Adrenal gland (tissue), 12 donors: ENCODE measurements around the gene SMIM33. TPM values are rescaled to one million over a fixed set of nuclear protein-coding genes. Genes with fewer than 3 reads are reported as not detected.

Experiments used
- DNase-seq, 7 donors: peaks; one replicate each; pipeline ENCODE4 v3.0.0-alpha.2; 2019 to 2020
- H3K27ac ChIP-seq, 5 donors: fragments of 200-600 bp; sonication (generic) in 4 of 5; 1 replicate in 3 of 5; 2 replicates in 2 of 5; pipeline versions ENCODE4 v1.5.1 to v1.8.0; 2016 to 2020; ENCODE audit warnings: mild to moderate bottlenecking in 1 of 5
- H3K27me3 ChIP-seq: fragments of 200-600 bp; 2 replicates; pipeline ENCODE4 v1.8.0; 2021
- H3K36me3 ChIP-seq, 2 donors: fragments of 200-600 bp; replicated peaks in 1 of 2; 1 replicate in 1 of 2; 2 replicates in 1 of 2; pipeline versions ENCODE4 v1.5.1 to v1.8.0; 2018 to 2022
- H3K4me1 ChIP-seq, 2 donors: fragments of 200-600 bp; replicated peaks in 1 of 2; 1 replicate in 1 of 2; 2 replicates in 1 of 2; pipeline versions ENCODE4 v1.5.1 to v1.8.0; 2018 to 2021
- H3K4me3 ChIP-seq, 4 donors: fragments of 200-600 bp; sonication (generic) in 3 of 4; one replicate each; pipeline ENCODE4 v1.5.1; 2016 to 2018
- H3K9me3 ChIP-seq, 3 donors: fragments of 200-600 bp; sonication (generic) in 1 of 3; replicated peaks in 1 of 3; 1 replicate in 2 of 3; 2 replicates in 1 of 3; pipeline versions ENCODE4 v1.5.1 to v1.8.0; 2016 to 2021
- POLR2A ChIP-seq, 2 donors: fragments of 450-650 bp; IDR thresholded peaks; one replicate each; pipeline ENCODE4 v1.6.1; 2017; ENCODE audit warnings: antibody characterized with exemption in 2 of 2, mild to moderate bottlenecking in 2 of 2, moderate library complexity in 1 of 2
- WGBS, 4 donors: extraction: QIAGEN DNeasy Blood & Tissue Kit in 2 of 4; methylation state at CpG; one replicate each; pipeline versions ENCODE4 v1.1.5 to v1.1.7; 2013 to 2017; 5-methylcytosine and 5-hydroxymethylcytosine counted together
- intact Hi-C, 2 donors: fragments of 100-400 bp; cut with DNase I; formaldehyde crosslinking; loops; one replicate each; pipeline versions ENCODE4 v1.14.1 to v1.15.0; 2022 to 2023
- polyA plus RNA-seq, 3 donors: library from polyadenylated mRNA; stranded (reverse); fragments of 200-250 nt in 2 of 3; fragments of 350-450 nt in 1 of 3; fragmentation: Illumina TruSeq in 1 of 3; extraction: RNeasy Lipid Tissue Mini Kit (QIAGEN cat#74804) in 1 of 3; gene quantifications; one replicate each; pipeline ENCODE4 v1.2.3, GENCODE V29; 2013 to 2014
- total RNA-seq, 9 donors: library from RNA; depleted of rRNA in 4 of 9; stranded (reverse); fragments of >200 nt in 4 of 9; fragments of 120-200 nt in 1 of 9; fragmentation: NEBNext Ultra II Directional in 1 of 9; extraction: Animal tissue kit (Norgen Biotek cat#: 25700) in 1 of 9; gene quantifications; one replicate each; pipeline versions ENCODE4 v1.1.0 to v1.2.4, GENCODE V29; 2013 to 2023
- TF ChIP-seq, protein P1 (sequence below), 6 experiments: fragments of 450-650 bp in 4 of 6; fragments of 200-600 bp in 2 of 6; sonication (generic) in 1 of 6; IDR thresholded peaks; 1 replicate in 5 of 6; 2 replicates in 1 of 6; pipeline versions ENCODE4 v1.5.1 to v1.8.0; 2016 to 2021; ENCODE audit warnings: antibody characterized with exemption in 6 of 6, mild to moderate bottlenecking in 2 of 6, moderate library complexity in 1 of 6
- donor health status: healthy with polysubstance abuse.
- donor health status: Bipolar disorder and iron deficiency.
- donor health status: DM: yes; HTN: yes; CAD: no.
- donor health status: DM: no; HTN: no; CAD: no.
- donor health status: DM: no; HTN: no; CAD: no.
- donor health status: DM: yes; HTN: yes; CAD: no.

SMIM33 gene
- total and polyA plus RNA-seq, 12 donors: not detected

DNA sequence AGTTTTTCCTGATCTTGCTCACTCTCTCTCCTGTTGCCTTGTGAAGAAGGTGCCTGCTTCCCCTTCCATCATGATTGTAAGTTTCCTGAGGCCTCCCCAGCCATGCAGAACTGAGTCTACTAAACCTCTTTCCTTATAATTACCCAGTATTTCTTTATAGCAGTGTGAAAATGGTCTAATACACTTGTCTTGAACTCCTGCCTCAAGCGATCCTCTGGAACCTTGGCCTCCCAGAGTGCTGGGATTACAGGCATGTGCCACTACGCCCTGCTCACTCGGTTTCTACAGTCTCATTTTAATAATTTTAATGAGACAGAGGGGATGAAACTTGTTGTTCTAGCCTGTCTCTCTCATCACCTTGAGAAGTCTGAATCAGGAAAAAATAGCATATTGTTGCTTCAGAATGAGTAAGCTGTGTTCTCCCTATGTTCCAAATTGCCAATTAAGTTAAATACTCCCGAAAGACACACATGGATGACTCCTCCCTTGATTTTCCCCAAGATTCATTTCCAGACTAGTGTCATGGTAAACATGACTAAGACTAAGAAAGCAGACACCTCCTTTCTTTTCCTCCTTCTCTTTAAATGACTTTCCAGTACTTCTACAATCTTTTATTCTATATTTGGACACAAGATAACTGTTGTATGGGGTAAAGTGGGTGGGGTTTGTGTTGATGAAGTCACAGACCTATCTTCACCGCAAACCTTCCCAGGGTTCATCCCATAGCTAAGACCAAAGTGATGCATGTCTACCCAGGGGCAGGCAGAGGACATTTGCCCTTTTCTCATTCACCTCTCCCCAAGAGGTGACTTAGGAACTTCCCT lies 23.6 kb upstream of the SMIM33 start:
- H3K4me3 ChIP-seq: no peak overlapping the region

DNA sequence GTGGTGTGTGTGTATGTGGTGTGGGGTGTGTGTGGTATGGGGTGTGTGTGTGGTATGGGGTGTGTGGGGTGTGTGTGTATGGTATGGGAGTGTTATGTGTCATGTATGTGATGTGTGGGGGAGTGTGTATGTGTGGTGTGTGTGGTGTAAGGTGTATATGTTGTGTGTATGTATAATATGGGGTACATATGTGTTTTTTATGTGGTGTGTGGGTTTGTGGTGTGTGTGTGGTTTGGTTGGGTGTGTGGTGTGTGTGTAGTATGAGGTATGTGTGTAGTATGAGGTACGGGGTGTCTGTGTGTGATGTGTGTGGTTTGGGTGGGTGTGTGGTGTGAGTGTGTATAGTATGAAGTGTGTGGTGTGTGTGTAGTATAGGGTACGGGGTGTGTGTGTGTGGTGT lies 19.6 kb upstream of the SMIM33 start:
- H3K36me3 ChIP-seq: no peaks in the 10 kb centered on the region
- no peak for TF ChIP-seq POLR2A (IDR thresholded peaks at IDR 0.05)
- TF ChIP-seq, protein P1, sequence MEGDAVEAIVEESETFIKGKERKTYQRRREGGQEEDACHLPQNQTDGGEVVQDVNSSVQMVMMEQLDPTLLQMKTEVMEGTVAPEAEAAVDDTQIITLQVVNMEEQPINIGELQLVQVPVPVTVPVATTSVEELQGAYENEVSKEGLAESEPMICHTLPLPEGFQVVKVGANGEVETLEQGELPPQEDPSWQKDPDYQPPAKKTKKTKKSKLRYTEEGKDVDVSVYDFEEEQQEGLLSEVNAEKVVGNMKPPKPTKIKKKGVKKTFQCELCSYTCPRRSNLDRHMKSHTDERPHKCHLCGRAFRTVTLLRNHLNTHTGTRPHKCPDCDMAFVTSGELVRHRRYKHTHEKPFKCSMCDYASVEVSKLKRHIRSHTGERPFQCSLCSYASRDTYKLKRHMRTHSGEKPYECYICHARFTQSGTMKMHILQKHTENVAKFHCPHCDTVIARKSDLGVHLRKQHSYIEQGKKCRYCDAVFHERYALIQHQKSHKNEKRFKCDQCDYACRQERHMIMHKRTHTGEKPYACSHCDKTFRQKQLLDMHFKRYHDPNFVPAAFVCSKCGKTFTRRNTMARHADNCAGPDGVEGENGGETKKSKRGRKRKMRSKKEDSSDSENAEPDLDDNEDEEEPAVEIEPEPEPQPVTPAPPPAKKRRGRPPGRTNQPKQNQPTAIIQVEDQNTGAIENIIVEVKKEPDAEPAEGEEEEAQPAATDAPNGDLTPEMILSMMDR (IDR thresholded peaks at IDR 0.05): no peak
- H3K4me1 ChIP-seq: no peaks in the 10 kb centered on the region
- H3K27me3 ChIP-seq: no peaks in the 10 kb centered on the region
- H3K4me3 ChIP-seq: no peak overlapping the region
- no peak overlapping the region for H3K27ac ChIP-seq
- 82 to 96% (median 94%) methylated on average over 2 of the region's 2 CpGs for WGBS, 4 donors
- no peaks in the 10 kb centered on the region for H3K9me3 ChIP-seq
- no peak for DNase-seq
- intact Hi-C loops: no loop called here

More for the DNA sequence above, 23.6 kb upstream of the SMIM33 start:
- H3K4me1 ChIP-seq: peaks cover 0 to 9% of the 10 kb centered on the region in 2 donors
- H3K27me3 ChIP-seq: no peaks in the 10 kb centered on the region
- TF ChIP-seq, protein P1 (IDR thresholded peaks at IDR 0.05): no peak
- TF ChIP-seq POLR2A (IDR thresholded peaks at IDR 0.05): no peak
- no peak overlapping the region for H3K27ac ChIP-seq
- no peak for DNase-seq
- H3K9me3 ChIP-seq: no peaks in the 10 kb centered on the region
- intact Hi-C loops: no loop called here
- 77 to 89% (median 86%) methylated on average over 5 of the region's 5 CpGs for WGBS, 4 donors
- no peaks in the 10 kb centered on the region for H3K36me3 ChIP-seq

DNA sequence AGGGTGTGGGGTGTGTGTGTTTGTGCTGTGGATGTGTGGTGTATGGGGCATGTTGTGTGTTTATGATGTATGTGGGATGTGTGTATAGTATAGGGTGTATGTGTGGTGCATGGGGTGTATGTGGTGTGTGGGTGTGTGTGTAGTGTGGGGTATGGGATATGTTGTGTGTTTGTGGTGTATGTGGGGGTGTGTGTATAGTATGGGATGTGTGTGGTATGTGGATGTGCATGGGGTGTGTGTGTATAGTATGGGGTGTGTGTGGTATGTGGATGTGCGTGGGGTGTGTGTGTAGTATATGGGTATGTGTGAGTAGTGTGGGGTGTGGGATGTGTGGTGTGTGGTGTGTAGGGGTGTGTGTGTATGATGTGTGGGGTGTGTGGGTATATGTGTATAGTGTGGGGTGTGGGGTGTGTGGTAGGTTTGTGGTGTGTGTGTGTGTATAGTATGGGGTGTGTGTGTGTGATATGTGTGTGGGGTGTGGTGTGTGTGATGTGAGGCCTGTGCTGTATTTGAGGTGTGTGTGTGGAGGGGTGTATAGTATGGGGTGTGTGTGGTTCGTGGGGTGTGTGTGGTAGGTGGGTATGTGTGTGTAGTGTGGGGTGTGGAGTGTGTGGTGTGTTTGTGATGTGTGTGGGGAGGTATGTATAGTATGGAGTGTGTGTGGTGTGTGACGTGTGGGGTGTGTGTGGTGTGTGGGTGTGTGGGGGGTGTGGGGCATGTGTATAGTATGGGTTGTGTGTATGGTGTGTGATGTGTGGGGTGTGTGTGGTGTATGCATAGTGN lies 18.7 kb upstream of the SMIM33 start:
- DNase-seq: no peak
- no peaks in the 10 kb centered on the region for H3K27me3 ChIP-seq
- intact Hi-C loops: no loop called here
- no peaks in the 10 kb centered on the region for H3K4me1 ChIP-seq
- TF ChIP-seq, protein P1 (IDR thresholded peaks at IDR 0.05): no peak
- TF ChIP-seq POLR2A (IDR thresholded peaks at IDR 0.05): no peak
- no peaks in the 10 kb centered on the region for H3K36me3 ChIP-seq
- WGBS, 4 donors: 64 to 74% (median 71%) methylated on average over 3 of the region's 3 CpGs
- H3K9me3 ChIP-seq: no peaks in the 10 kb centered on the region
- H3K27ac ChIP-seq: no peak overlapping the region
- H3K4me3 ChIP-seq: no peak overlapping the region
